Occipital lobe (tissue), 2 donors: Measurements from ENCODE around the gene PLXNA2. TPM values are rescaled to one million over a fixed set of nuclear protein-coding genes. Genes with fewer than 3 reads are reported as not detected.

Experiments used
- DNase-seq: peaks from one replicate; lab custom pipeline; 2025; lab: John Stamatoyannopoulos, UW
- total RNA-seq: library from RNA; depleted of rRNA; stranded (reverse); fragments of >200 nt; gene quantifications from one replicate; pipeline ENCODE4 v1.2.3, GENCODE V29; 2014

PLXNA2 gene
- total RNA-seq, 1 donor from 2014 or later, result 60.7 TPM

GRCh38 chr1:208207388-208208131 is 36.6 kb downstream of the PLXNA2 start:
- no peak for DNase-seq

DNA sequence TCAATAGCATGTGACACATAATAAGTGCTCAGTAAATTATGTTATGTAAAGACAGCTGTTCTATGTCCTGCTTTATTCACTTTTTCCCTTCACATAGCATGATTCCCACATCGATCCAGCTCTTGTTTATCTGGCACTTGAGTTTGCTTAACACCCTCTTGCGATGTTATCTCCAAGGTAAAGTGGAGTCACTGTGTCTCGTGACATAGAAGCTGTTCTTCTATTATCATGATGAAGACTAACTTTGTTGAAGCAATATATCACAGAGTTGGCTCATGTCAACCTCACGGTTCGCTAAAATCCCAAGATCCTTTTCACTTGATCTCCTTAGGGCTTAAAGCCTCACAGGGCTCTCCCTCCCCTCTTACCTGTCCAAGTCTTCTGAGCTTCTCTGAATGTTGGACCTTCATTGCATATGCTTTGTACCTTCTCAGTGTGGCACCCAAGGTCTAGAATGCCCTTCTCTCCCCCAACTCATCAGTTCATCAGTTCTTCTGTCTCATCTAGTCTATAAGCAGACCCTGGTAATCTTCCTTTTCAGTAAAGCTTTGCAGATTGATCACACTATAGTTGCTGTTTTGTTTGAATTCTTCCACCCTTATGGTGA is 38.0 kb downstream of the PLXNA2 start:
- no peak for DNase-seq

DNA sequence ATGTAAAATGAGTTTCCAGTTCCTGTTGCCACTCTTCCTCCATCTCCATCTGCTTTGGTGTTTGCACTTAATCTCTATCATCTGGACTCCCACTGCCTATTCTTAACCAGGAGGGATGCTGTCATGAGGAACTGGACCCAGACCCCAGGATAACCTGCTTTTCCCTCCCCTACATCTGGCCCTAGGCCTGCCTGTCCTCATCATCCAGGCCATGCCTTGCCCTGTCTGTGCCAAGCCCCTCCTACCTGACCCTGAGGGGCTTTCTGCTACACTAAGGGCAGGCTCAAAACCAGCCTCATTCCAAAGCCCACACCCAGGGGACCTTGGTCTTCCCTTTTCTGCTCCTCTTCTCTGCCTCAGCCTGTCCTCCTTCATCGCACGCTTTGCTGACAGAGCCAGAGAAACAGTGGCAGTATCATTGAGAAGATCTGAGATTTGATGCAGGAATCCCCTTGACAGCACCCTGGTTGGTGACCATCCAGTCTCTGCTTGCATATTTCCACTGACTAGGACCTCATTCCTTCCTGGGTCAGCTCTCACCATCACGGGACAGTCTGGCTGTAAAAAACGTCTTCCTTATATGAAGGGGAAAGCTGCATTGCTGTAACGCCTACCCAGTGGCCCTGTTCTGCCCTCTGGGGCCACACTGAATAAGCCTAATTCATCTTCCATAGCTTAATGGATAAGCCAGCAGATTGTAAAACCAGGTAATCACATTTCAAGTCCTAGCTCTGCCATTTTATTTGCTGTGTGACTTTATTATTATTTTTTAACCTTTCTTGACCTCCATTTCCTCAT is 38.8 kb downstream of the PLXNA2 start:
- DNase-seq, result no peak

GRCh38 chr1:208204779-208205178 is 39.4 kb downstream of the PLXNA2 start:
- DNase-seq, result no peak

- DNase-seq, result no peak
These were observed 40.2 kb downstream of the PLXNA2 start for GRCh38 chr1:208203848-208204609.

- DNase-seq, result no peak
These were observed 40.9 kb downstream of the PLXNA2 start for GRCh38 chr1:208203127-208203847.

GRCh38 chr1:208202333-208202995 is 41.7 kb downstream of the PLXNA2 start:
- DNase-seq, result no peak

- no peak for DNase-seq
These were observed 43.0 kb downstream of the PLXNA2 start for GRCh38 chr1:208201229-208201628.

GRCh38 chr1:208200116-208200515 is 44.1 kb downstream of the PLXNA2 start:
- no peak for DNase-seq

- no peak for DNase-seq
These were observed 45.9 kb downstream of the PLXNA2 start for GRCh38 chr1:208198236-208198635.

- DNase-seq, result no peak
These were observed 49.2 kb downstream of the PLXNA2 start for GRCh38 chr1:208194944-208195343.

DNA sequence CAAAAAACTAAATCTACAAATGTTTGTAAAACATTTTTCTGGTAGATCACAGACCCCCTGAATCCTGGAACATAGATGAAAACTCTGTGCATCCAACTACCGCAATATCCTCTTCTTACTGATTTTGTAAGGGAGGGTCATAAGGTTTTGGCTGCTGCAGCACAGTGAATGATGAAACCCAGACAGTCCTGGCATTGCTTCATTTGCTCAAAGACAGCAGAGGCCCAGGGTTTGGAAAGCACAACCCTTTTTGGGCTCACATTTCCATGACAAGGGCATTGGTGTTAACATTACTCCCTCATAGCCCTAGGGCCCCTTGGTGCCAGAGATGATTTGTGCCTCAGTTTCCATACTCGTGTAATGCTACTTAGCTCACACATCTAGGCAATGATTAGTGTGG is 51.2 kb downstream of the PLXNA2 start:
- DNase-seq, result no peak

DNA sequence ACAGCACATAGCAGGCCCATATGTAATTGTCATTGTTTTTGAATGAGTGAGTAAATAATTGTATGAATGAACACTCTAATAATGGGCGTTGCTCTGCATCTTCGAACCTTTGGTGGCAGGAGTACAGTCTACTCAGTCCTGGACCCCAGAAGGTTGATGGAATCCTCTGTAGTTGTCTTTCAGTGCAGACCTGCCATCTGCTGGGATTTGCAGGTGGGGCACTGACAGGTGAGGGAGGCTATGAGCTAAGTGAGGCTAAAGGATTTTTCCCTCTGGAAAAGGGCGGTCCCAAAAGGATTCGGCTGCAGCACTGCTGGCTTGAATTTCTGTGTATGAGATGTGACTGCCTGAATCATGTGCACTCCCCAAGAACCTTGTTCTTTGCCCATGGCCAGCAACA is 53.4 kb downstream of the PLXNA2 start:
- no peak for DNase-seq

DNA sequence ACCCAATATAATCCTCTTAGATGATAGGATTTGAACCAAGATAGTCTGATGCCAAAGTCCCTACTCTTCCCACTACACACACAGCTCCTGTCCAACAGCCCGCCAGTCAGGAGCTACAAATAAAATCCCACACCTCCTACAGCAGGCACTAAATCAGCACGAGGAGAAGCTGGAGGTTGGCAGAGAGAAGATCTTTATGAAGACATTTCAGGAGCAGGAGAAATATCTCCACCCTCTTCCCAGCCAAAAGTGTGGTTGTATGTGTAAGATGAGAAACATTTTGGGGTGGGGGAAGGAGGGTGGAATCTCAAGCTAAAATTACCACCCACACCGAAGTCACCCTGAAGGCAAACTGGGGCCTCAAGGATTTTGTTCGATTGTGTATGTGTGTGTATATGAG is 54.5 kb downstream of the PLXNA2 start:
- peak; percentile 28 for DNase-seq

- no peak for DNase-seq
These were observed 55.0 kb downstream of the PLXNA2 start for GRCh38 chr1:208189183-208189582.

DNA sequence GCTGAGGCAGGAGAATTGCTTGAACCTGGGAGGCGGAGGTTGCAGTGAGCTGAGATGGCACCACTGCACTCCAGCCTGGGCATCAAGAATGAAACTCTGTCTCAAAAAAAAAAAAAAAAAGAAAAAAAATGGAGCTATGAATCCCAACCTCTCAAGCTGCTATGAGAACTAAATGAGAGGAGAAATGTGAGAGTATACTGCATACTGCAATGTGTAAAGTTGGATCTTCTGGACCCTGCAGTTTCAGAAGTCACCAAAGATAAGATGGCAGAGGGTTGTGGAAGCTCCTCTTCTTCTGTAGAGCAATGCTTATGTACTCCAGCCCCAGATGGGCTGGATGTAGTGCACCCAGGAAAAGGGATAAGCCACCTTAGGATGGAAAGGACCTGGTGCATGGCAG is 55.6 kb downstream of the PLXNA2 start:
- no peak for DNase-seq

DNA sequence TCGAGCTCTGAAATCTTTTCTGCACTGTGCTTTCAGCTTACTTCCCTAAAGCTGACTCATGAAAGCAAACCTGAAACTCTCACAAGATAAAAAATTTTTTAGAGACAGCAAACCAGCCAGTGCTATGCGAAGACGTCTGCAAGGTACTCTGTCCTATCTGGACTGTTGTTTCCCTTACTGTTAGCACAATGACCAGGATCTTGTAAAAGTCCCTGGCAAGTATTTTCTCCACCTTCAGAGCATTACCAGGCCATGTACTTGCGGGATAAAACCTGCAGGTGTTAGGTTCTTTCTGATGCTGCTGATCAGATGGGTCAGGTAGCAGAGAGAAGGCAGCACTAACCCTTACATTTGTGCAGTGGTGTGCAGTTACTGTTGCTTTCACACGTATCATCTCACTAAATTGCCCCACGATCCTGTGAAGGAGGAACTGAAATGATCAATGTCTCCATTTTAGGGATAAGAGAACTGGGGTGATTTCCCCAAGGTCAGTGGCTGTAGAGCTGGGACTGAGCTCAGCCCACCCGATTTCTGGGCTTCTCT is 56.6 kb downstream of the PLXNA2 start:
- no peak for DNase-seq

DNA sequence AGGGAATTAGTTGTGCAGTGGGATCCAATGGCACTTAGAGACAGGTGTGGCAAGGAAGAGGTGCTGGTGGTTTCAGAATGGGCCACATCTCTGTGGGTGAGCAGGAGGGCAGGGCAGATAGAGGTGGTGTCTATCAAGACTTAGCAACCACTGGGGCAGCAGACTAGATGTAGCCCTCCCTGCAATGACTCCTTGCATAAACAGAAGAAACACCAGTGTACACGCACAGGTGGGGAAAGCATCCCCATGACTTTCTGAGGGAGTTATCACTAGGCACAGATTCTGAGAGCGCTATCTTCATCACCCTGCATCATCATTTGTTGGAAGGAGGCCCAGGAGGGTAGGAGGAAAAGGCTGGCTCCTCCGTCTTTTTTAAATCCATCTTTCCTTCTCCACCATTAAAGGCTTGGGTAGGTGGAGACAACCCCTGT is 58.4 kb downstream of the PLXNA2 start:
- no peak for DNase-seq

DNA sequence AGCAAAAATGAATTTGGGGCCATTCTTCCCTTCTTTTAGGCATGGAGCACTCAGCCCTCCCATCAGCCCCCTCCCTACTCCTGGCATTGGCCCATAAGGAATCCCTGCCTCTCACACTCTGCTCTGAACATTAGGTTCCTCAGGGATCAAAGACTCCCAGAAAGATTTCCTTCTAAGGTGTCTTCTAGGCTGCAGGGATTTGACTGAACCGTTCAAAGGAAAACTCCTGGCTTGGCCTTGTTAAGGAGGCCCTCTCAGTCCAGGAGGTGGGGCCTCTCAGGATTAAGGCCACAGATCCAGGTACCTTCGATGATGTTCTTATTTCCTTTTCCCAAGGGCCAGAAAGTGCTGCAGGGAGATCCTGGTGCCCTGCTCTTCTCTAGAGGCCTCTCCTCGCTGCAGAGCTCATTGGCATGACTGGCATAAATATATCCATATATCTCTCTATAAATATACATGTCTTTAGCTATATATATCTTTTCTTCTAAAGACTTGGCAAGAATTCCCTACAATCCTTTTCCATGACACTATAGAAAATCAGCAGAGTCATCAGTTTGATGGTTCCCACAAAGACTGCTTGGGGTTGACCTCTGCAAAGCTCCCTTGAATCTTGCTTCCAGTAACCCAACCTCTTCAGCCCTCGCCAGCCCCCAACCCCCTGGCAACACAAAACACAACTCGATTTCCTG is 59.1 kb downstream of the PLXNA2 start:
- DNase-seq, result no peak
